IPS-15b (cell line): ENCODE measurements around the gene NOP14.
"Not testable (repeated sequence)": the region's sequence is repeated elsewhere in the genome, so short reads cannot be mapped to it uniquely, and the experiment has no call there.

Experiments
- H3K27me3 ChIP-seq: one replicate; pipeline ENCODE4 v1.6.1; 2013; ENCODE audit warnings: low read length; ENCODE audit not compliant: control insufficient read depth, insufficient read depth
- H3K36me3 ChIP-seq: one replicate; pipeline ENCODE4 v1.6.1; 2013; ENCODE audit warnings: low read length; ENCODE audit not compliant: control insufficient read depth, insufficient read depth
- H3K4me1 ChIP-seq: one replicate; pipeline ENCODE4 v1.6.1; 2013; ENCODE audit warnings: mild to moderate bottlenecking, low read length; ENCODE audit not compliant: control insufficient read depth, insufficient read depth
- H3K4me3 ChIP-seq: one replicate; pipeline ENCODE4 v1.5.1; 2013; ENCODE audit warnings: low read depth, low read length
- H3K9ac ChIP-seq: one replicate; pipeline ENCODE4 v1.6.1; 2013; ENCODE audit warnings: low read depth, mild to moderate bottlenecking, low read length
- H3K9me3 ChIP-seq: one replicate; pipeline ENCODE4 v1.6.1; 2013; ENCODE audit warnings: mild to moderate bottlenecking, low read length; ENCODE audit not compliant: control insufficient read depth, insufficient read depth

Gene NOP14

GRCh38 chr4:2960450-2960849, 2.8 kb downstream of the NOP14 start:
- H3K27me3 ChIP-seq, H3K4me1 ChIP-seq, H3K9ac ChIP-seq, H3K9me3 ChIP-seq, H3K4me3 ChIP-seq: not testable (repeated sequence)
- peaks cover 29% of the 10 kb centered on the region for H3K36me3 ChIP-seq

- Histone ChIP-seq H3K9ac (no peak overlapping the region), H3K9me3 (peaks cover 4% of the 10 kb centered on the region), H3K4me3 (no peak overlapping the region), H3K27me3 (no peaks in the 10 kb centered on the region), H3K36me3 (peaks cover 40% of the 10 kb centered on the region), H3K4me1 (no peaks in the 10 kb centered on the region)
Measured at GRCh38 chr4:2958446-2958845, 4.8 kb downstream of the NOP14 start.

DNA sequence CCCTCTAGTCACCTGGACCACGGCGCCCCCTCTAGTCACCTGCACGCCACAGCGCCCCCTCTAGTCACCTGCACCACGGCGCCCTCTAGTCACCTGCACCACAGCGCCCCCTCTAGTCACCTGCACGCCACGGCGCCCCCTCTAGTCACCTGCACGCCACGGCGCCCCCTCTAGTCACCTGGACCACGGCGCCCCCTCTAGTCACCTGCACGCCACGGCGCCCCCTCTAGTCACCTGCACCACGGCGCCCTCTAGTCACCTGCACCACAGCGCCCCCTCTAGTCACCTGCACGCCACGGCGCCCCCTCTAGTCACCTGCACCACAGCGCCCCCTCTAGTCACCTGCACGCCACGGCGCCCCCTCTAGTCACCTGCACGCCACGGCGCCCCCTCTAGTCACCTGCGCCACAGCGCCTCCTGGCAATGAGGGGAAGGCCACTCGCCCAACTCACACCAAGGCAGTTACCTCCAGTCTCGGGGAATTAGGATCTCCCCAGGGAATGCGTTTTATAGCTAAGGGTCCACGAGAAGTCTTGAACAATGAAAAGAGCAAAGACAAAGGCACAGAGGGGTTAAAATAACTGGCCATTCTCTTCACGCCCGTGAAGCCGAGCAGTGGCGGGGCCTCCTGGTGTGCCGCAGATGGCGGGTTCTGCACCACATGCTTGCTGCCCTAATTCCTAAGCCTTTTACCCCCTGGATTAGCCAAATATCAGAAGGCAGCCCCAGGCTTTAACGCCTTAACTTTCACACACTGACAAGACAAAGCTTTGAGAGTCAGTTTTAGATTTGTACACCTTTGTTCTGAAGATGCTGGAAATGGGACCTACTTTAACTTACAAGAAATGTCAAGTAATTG, 7.8 kb downstream of the NOP14 start:
- H3K9me3 ChIP-seq, H3K4me3 ChIP-seq, H3K4me1 ChIP-seq, H3K27me3 ChIP-seq, H3K9ac ChIP-seq: not testable (repeated sequence)
- peaks cover 62% of the 10 kb centered on the region for H3K36me3 ChIP-seq

DNA sequence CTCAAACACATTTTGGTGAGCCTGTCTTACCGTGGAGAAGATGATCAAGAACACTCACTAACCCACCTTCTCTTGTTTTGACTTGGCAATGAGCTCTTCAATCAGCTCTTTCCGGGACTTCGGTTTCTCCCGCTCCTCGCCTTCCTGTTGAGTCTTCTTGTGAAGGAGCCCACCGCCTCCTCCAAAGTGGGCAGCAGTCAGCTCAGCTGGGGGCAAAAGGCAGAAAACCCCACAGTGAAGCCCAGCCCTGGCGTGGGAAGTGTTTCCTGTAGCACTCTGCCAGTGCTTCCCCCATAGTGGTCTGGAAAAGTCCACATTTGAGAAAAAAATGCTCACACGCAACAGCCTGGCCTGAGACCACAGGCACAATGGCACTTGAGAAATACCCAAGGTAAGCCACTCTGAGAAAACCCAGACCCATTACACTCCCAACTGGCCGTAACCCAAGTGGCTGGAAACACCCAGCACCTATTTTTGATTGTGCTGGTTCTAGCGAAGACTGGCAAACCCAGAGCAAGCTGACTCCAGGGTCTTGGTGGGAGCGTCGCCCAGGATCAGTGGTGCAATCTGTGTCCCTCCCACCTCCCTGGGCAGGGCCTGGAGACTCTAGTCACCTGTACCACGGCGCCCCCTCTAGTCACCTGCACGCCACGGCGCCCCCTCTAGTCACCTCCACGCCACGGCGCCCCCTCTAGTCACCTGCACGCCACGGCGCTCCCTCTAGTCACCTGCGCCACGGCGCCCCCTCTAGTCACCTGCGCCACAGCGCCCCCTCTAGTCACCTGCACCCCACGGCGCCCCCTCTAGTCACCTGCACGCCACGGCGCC, 8.6 kb downstream of the NOP14 start:
- Histone ChIP-seq H3K36me3 (peaks cover 71% of the 10 kb centered on the region), H3K4me3 (no peak overlapping the region), H3K9me3 (peaks cover 4% of the 10 kb centered on the region), H3K9ac (no peak overlapping the region), H3K4me1 (no peaks in the 10 kb centered on the region), H3K27me3 (no peaks in the 10 kb centered on the region)

GRCh38 chr4:2953496-2953895, 9.7 kb downstream of the NOP14 start:
- Histone ChIP-seq H3K27me3 (no peaks in the 10 kb centered on the region), H3K9ac (no peak overlapping the region), H3K36me3 (peaks cover 76% of the 10 kb centered on the region), H3K4me3 (no peak overlapping the region), H3K4me1 (no peaks in the 10 kb centered on the region), H3K9me3 (peaks cover 4% of the 10 kb centered on the region)

DNA sequence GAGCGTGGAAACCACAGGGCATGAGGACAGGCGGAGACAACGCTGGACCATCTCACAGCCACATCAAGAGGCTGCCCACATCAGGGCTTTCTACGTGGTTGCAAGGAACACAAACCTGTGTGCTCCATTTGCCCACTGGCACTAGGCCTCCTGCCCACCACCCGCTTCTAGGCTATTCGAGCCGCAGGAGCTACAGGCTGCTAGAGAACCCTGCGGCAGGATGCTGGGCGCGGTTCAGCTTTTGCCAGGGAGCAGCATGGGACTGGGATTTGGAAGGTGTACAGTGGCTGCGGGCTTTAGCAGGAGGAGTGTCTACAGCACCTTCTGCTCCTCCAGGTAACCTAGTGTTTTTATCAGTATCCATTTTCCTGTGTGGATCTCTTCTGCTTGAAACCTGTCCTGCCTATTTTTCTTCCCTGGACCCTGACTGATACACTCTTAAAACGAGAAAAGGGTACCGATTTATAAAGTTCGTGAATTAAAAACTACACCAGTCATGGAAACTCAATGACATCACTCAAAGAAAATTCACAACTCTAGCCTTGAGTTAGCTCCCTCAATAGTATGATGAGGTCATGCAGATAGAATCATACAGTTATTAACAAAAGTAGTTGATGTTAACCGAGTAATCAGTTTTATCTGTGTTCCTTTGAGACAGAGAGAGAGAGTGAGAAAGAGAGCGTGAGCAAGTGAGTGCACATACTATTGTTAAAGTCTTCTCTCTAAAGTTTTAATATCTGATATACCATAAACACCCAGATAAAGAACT, 12.8 kb downstream of the NOP14 start:
- Histone ChIP-seq H3K36me3 (peaks cover 73% of the 10 kb centered on the region), H3K9me3 (no peaks in the 10 kb centered on the region), H3K9ac (no peak overlapping the region), H3K4me1 (no peaks in the 10 kb centered on the region), H3K27me3 (no peaks in the 10 kb centered on the region), H3K4me3 (no peak overlapping the region)

DNA sequence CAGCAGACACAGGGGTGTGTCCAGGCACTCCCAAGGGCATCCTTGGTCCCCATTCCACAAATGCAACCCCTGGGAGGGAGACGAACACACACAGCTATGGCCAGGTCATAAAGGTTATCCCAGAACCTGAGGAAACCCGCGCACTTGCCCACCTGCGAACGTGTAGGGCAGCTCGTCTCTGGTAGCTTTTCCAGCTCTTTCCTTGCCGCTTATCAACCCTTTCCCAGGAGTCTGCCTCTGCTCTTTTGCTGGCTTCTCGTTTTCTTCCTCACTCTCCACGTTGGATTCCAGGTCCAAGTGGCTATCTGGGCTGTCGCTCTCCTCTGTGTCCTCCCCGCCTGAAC, 13.5 kb downstream of the NOP14 start:
- peaks cover 77% of the 10 kb centered on the region for H3K36me3 ChIP-seq
- H3K9ac ChIP-seq, result no peak overlapping the region
- no peak overlapping the region for H3K4me3 ChIP-seq
- no peaks in the 10 kb centered on the region for H3K9me3 ChIP-seq
- H3K27me3 ChIP-seq, result no peaks in the 10 kb centered on the region
- no peaks in the 10 kb centered on the region for H3K4me1 ChIP-seq

DNA sequence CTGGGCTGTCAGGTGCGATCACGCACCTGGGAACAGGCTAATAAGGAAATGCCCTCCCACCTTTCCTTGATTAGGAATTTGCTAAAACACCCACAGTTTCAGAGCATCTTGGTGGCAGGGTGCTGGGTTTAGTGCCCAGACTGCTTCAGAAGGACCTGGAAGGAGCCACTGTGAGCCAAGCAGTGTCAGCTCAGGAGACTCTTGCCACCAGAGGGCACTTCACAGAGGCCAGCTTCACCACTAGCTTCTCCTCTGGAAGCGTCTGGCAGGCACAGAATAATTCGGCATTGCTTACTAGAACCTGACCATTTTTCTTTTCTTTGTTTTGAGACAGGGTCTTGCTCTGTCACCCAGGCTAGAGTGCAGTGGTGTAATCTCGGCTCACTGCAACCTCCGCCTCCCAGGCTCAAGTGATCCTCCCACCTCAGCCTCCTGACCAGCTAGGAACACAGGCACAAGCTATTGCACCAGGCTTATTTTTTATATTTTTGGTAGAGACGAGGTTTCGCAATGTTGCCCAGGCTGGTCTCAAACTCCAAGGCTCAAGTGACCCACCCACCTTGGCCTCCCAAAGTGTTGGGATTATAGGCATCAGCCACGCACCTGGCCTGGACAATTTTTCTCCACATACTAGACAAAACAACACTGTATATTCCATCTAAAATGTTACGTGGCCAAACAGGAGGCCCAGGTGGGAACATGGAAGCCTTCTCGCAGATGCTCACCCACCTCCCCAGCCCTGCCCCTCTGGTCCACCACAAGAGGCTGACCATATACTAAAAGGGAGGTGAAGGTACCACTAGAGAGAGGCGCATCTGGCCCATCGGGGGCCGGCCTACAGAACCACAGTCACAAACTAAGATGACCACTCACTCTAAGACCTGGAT, 14.1 kb downstream of the NOP14 start:
- Histone ChIP-seq H3K9me3 (no peaks in the 10 kb centered on the region), H3K36me3 (peaks cover 75% of the 10 kb centered on the region), H3K27me3 (no peaks in the 10 kb centered on the region), H3K9ac (no peak overlapping the region), H3K4me3 (no peak overlapping the region), H3K4me1 (no peaks in the 10 kb centered on the region)

DNA sequence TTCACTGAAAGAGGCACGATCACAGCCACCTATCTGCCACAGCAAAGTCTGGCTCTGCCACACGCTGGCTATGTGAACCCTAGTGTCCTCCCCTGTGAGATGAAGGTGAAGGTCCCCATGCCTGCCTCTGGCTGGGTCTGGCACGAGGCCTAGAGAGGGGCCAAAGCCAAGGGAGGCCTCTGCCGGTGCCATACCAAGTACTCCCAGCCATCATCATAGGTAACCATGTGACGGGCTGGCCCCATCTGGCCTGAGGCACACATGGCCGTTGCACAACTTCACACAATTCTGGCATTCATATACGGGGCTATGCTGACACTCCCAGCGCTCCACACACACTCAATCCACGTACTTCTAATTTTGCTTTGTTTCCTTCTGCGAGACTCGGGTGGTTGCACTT, 15.3 kb downstream of the NOP14 start:
- H3K36me3 ChIP-seq, result peaks cover 75% of the 10 kb centered on the region
- H3K27me3 ChIP-seq, result no peaks in the 10 kb centered on the region
- H3K4me3 ChIP-seq, result no peak overlapping the region
- H3K9ac ChIP-seq, result no peak overlapping the region
- H3K4me1 ChIP-seq, result no peaks in the 10 kb centered on the region
- no peaks in the 10 kb centered on the region for H3K9me3 ChIP-seq

DNA sequence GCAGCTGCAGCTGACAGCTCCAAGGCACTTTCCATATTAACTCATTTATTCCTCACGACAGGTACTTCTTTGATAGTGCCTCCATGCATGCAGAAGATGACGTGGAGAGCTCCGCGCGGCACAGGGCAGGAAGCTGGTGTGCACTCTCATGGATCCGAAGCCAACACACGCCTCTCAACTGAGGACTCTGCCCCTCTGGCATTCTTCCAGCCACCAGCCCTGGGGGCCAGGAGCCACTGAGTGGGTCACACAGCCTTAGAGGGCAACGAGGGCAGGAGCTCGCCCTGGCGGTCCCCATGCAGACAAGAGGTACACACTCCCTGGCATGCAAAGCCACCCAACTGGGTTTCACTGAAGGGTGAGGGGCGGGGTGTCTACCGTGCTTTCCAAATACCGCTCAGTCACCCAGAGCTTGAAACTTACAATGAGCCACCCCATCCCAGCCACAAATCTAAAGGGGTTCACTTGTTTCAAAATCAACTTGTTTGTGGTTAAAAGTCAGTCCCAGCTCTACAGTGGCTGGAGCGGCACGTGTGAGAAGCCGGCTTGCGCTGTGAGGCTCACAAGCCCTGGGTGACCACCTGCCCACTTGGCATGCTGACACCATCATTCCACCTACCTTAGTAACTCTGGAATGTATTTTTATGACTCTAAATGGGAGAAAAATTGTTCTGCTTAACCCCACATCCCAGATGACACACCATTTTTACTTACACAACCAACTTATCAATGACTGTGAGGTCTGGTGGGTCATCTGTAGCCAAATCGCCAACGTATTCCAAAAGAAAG, 16.2 kb downstream of the NOP14 start:
- Histone ChIP-seq H3K4me1 (no peaks in the 10 kb centered on the region), H3K9me3 (no peaks in the 10 kb centered on the region), H3K36me3 (peaks cover 74% of the 10 kb centered on the region), H3K4me3 (no peak overlapping the region), H3K9ac (no peak overlapping the region), H3K27me3 (no peaks in the 10 kb centered on the region)
